Erythroblast (primary cell): ENCODE data around the gene SDF2L1.

ENCODE experiments used
- GATA1 ChIP-seq: IDR thresholded peaks from 2 replicates; pipeline ENCODE4 v1.6.1; 2011; ENCODE audit warnings: low read depth, mild to moderate bottlenecking, control low read depth, low read length, moderate library complexity
- POLR2A ChIP-seq: IDR thresholded peaks from 2 replicates; pipeline ENCODE4 v1.6.1; 2011; ENCODE audit warnings: mild to moderate bottlenecking, low read length

DNA sequence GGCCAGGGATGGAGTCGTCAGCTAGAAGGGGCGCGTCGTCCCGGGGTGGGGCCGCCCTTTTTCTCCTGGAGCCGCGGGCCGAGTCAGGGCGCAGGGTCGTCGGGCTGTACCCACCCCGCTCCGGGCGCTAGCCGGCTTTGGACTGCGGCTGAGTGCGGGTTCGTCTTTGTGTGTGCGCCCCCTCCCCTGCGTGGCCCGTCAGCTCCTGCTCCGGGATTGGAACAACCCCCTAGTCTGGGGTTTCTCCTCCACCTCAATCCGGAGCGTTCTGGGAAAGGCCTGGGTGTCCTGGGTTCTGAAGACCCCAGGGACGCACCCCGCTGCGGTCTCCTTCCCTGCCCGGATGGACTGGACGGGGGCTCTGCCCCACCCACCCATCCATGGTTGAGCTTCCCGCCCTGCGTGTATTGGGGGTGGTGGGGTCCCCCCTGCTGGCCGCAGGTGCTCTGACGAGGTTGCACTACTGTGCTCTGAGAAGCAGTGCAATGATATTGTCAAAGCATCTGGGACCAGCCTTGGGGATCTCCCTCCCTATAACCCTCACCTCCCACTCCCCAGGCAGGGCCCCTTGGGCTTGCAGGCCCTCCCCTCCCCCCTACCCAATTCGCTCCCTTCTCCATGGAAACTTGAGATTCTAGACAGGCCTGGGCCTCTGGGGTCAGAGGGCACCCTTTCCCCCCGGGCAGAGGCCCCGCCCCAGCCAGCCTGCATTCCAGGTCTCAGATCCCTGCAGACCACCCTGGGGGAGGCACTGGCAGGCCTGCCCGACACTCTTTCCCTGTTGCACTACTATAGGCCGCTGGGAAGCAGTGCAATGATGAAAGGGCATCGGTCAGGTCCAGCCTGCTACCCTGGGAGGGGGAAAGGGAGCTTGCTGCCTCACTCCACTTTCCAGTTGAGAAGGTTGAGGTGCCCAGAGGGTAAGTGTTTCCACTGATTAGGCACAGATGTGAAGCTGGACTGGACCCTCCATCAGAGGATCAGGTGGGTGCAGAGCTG, 10.7 kb downstream of the SDF2L1 start:
- TF ChIP-seq POLR2A (no peak), GATA1 (no peak)
